ENCODE measurements around the gene NRBP1.

DNA sequence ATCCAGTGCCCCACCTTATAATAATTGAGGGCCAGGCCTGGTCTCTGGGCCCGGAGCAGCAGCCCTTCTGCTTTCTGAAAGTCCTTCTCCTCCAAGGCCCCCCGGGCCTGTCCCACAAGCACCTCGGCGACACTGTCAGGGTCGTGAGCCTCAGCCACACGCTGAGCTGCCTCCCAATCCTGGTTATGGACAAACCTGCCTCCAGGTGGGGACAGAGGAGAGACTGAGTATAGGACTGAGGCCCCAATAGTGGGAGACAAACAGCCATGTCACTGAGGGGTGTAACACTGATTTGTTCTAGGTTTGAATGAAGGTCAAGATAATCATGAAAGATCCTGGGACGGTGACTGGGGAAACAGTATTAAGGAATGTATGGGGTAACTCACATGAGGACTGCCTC is 25.5 kb downstream of the NRBP1 start:
- TF ChIP-seq POLR2A (IDR thresholded peaks at IDR 0.05) (no peak), CTCF (IDR thresholded peaks at IDR 0.05) (no peak)
